ENCODE measurements around the gene PRKCG.

DNA sequence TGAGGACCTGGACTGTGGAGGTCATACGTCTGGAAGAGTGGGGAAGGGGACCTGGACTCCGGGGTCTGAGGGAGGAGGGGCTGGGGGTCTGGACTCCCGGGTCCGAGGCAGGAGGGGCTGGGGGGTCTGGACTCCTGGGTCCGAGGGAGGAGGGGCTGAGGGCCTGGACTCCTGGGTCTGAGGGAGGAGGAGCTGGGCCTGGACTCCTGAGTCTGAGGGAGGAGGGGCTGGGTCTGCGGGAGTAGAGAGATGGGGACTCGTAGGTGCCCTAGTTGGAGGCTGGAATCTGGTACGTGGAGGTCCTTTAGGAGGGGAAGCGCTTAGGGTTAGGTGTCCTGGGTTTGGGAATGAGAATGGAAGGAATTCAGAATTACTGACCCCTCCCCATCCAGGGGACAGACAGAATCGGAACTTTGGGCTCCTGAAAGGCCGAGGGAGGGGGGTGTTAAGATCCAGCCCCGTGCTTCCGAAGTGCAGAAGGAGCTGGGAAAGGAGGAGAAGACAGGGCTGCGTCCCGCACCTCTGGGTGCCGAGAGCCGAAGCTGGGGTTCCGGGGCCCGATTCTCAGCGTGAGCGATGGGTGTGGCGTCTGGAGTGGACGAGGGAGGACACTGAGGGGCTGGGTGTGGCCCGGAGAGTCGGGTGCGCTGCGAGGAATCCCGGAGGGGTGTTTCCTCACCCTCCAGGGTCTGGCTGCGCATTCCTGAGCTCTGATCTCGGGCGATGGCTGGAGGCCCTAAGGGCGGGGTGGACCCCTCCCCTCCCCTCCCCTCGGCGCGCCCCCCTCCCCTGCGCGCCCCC is 13.7 kb upstream of the PRKCG start:
- TF ChIP-seq PHF8 (conservative IDR thresholded peaks at IDR 0.05; ENCODE audit: low read depth, low read length): no peak
- TF ChIP-seq, protein P1, sequence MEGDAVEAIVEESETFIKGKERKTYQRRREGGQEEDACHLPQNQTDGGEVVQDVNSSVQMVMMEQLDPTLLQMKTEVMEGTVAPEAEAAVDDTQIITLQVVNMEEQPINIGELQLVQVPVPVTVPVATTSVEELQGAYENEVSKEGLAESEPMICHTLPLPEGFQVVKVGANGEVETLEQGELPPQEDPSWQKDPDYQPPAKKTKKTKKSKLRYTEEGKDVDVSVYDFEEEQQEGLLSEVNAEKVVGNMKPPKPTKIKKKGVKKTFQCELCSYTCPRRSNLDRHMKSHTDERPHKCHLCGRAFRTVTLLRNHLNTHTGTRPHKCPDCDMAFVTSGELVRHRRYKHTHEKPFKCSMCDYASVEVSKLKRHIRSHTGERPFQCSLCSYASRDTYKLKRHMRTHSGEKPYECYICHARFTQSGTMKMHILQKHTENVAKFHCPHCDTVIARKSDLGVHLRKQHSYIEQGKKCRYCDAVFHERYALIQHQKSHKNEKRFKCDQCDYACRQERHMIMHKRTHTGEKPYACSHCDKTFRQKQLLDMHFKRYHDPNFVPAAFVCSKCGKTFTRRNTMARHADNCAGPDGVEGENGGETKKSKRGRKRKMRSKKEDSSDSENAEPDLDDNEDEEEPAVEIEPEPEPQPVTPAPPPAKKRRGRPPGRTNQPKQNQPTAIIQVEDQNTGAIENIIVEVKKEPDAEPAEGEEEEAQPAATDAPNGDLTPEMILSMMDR (IDR thresholded peaks at IDR 0.05; ENCODE audit: control extremely low read depth in 1 of 3, insufficient read depth in 1 of 3, low read depth in 1 of 3, low read length in 3 of 3): no peak
- TF ChIP-seq YY1 (IDR thresholded peaks at IDR 0.05; ENCODE audit: low read depth, low read length): no peak
- TF ChIP-seq POLR2A (IDR thresholded peaks at IDR 0.05; ENCODE audit: control extremely low read depth in 1 of 2, low read depth in 2 of 2, low read length in 2 of 2): peak; percentile 2 to 98; a peak in 2 of 3 replicates
- TF ChIP-seq RFX5 (IDR thresholded peaks at IDR 0.05; ENCODE audit: borderline replicate concordance, low read depth, low read length): no peak
- TF ChIP-seq EZH2 (IDR thresholded peaks at IDR 0.05; ENCODE audit: low read depth, low read length, severe bottlenecking): no peak
- TF ChIP-seq TAF1 (IDR thresholded peaks at IDR 0.05; ENCODE audit: low read depth, low read length): no peak
- no peak for TF ChIP-seq KDM1A (IDR thresholded peaks at IDR 0.05; ENCODE audit: borderline replicate concordance, low read length)
- no peak for TF ChIP-seq RXRA (IDR thresholded peaks at IDR 0.05; ENCODE audit: insufficient read depth, low read depth, low read length)
